Thymus (tissue), 11 donors: Measurements from ENCODE around the gene DLST. TPM values are rescaled to one million over a fixed set of nuclear protein-coding genes. Genes with fewer than 3 reads are reported as not detected.

Experiments
- DNase-seq, 9 donors: peaks; one replicate each; pipeline ENCODE4 v3.0.0-alpha.2; 2013; ENCODE audit warnings: low spot score in 9 of 9, low read depth in 6 of 9, missing footprints in 1 of 9
- H3K27ac ChIP-seq, 2 donors: one replicate each; pipeline ENCODE4 v1.5.1; 2013; ENCODE audit warnings: control low read depth in 1 of 2, low read depth in 1 of 2, low read length in 1 of 2, mild to moderate bottlenecking in 1 of 2, moderate library complexity in 1 of 2
- H3K27me3 ChIP-seq, 2 donors: one replicate each; pipeline ENCODE4 v1.5.1; 2013; ENCODE audit warnings: low read length in 1 of 2; ENCODE audit not compliant: control insufficient read depth in 2 of 2, insufficient read depth in 1 of 2
- H3K36me3 ChIP-seq, 2 donors: one replicate each; pipeline ENCODE4 v1.5.1; 2013; ENCODE audit warnings: low read length in 1 of 2, mild to moderate bottlenecking in 1 of 2, moderate library complexity in 1 of 2; ENCODE audit not compliant: control insufficient read depth in 2 of 2, insufficient read depth in 2 of 2
- H3K4me1 ChIP-seq, 2 donors: one replicate each; pipeline ENCODE4 v1.5.1; 2013; ENCODE audit warnings: low read length in 2 of 2; ENCODE audit not compliant: control insufficient read depth in 2 of 2, insufficient read depth in 2 of 2
- H3K4me3 ChIP-seq, 2 donors: one replicate each; pipeline ENCODE4 v1.5.1; 2013; ENCODE audit warnings: low read length in 2 of 2, control low read depth in 1 of 2, mild to moderate bottlenecking in 1 of 2
- H3K9me3 ChIP-seq, 2 donors: one replicate each; pipeline ENCODE4 v1.5.1; 2013; ENCODE audit warnings: low read length in 1 of 2, mild to moderate bottlenecking in 1 of 2; ENCODE audit not compliant: control insufficient read depth in 2 of 2, insufficient read depth in 1 of 2
- WGBS: extraction: QIAGEN DNeasy Blood & Tissue Kit; methylation state at CpG from one replicate; pipeline ENCODE4 v1.1.7; 2013; 5-methylcytosine and 5-hydroxymethylcytosine counted together
- polyA plus RNA-seq: library from polyadenylated mRNA; stranded (reverse); fragments of 200-250 nt; gene quantifications from one replicate; pipeline ENCODE4 v1.2.3, GENCODE V29; 2013
- total RNA-seq: library from RNA; stranded (reverse); fragments of 120-200 nt; gene quantifications from one replicate; pipeline ENCODE4 v1.2.4, GENCODE V29; 2013
- donor health status: healthy.

DLST gene
- total and polyA plus RNA-seq, 2 donors = 29.8 to 49.4 TPM

GRCh38 chr14:74886001-74886400, 4.3 kb downstream of the DLST start:
- no peak overlapping the region for H3K4me3 ChIP-seq
- WGBS = 95% methylated on average over 3 of the region's 3 CpGs
- no peak for DNase-seq
- no peak overlapping the region for H3K27ac ChIP-seq
- H3K4me1 ChIP-seq = peaks cover 19 to 23% of the 10 kb centered on the region in 2 donors
- peaks cover 29 to 53% of the 10 kb centered on the region in 2 donors for H3K36me3 ChIP-seq
- no peaks in the 10 kb centered on the region for H3K9me3 ChIP-seq
- no peaks in the 10 kb centered on the region for H3K27me3 ChIP-seq

DNA sequence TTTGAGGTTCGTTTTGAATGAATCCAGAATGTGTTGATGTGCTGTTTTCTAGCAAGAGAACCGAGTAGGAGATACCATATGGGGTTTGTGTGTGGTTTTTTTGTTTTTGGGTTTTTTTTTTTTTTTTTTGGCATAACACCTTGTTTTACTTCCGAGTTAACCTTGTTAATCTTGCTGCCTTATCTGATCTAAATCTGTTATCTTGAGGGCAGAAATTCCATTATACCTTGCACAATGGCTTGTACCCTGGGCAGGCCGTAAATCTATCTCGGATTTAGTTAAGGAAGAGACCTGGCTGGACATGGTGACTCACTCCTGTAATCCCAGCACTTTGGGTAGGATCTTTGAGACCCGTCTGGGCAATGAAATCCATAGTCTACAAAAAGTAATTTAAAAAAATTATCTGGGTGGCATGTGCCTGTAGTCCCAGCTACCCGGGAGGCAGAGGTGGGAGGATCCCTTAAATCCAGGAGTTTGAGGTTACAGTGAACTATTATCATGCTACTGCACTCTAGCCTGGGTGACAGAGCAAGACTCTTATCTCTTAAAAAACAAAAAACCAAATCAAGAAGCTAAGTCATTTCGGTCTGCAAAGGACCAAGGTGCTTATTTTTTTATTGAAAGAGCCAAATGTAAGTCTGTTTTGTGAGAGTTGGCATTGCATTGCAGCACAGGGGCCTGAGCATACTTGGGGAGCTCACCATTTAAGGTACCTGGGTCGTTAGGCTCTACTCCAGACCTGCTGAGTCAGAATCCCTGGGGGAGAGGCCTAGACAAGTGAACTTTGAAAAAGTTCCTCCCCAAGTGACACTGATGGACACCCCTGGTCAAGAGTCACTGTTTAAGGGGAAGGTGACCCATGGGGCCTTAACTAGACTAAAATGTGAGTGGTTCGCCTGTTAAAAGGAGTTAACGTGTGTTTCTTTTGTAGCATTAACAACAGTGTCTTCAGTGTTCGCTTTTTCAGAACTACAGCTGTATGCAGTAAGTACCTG, 6.7 kb downstream of the DLST start:
- 94% methylated on average over 12 of the region's 12 CpGs for WGBS
- Histone ChIP-seq H3K4me1 (peaks cover 7 to 11% of the 10 kb centered on the region in 2 donors), H3K27me3 (no peaks in the 10 kb centered on the region), H3K4me3 (no peak overlapping the region), H3K36me3 (peaks cover 46 to 77% of the 10 kb centered on the region in 2 donors), H3K9me3 (no peaks in the 10 kb centered on the region), H3K27ac (no peak overlapping the region)
- DNase-seq = no peak

- Histone ChIP-seq H3K4me3 (no peak overlapping the region), H3K27ac (no peak overlapping the region), H3K27me3 (no peaks in the 10 kb centered on the region), H3K36me3 (peaks cover 54 to 85% of the 10 kb centered on the region in 2 donors), H3K4me1 (peaks cover 0 to 3% of the 10 kb centered on the region in 2 donors), H3K9me3 (no peaks in the 10 kb centered on the region)
- DNase-seq = no peak
- WGBS = 99% methylated on average over 6 of the region's 6 CpGs
Measured at GRCh38 chr14:74890262-74890661, 8.5 kb downstream of the DLST start.

DNA sequence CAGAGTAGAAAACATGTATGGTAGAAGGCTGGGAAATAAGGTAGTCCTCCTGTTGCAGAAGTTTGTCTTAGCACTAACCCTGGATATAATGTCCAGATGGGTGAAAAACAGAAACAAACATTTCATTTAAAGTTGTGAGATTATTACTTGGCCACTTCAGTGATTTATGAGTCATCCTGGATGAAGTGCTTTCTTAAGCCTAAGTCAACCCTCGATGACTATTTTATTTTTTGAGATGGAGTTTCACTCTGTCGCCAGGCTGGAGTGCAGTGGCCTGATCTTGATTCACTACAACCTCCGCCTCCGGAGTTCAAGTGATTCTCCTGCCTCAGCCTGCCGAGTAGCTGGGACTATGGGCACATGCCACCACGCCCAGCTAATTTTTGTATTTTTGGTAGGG, 10.2 kb downstream of the DLST start:
- WGBS = 97% methylated on average over 6 of the region's 6 CpGs

GRCh38 chr14:74892745-74893144, 11.0 kb downstream of the DLST start:
- WGBS = 57% methylated on average over 5 of the region's 5 CpGs
- H3K4me3 ChIP-seq = no peak overlapping the region
- H3K27ac ChIP-seq = no peak overlapping the region
- peaks cover 67 to 94% of the 10 kb centered on the region in 2 donors for H3K36me3 ChIP-seq
- no peaks in the 10 kb centered on the region for H3K27me3 ChIP-seq
- peaks cover 0 to 3% of the 10 kb centered on the region in 2 donors for H3K4me1 ChIP-seq
- DNase-seq = no peak
- H3K9me3 ChIP-seq = no peaks in the 10 kb centered on the region

More for the DNA sequence above, 10.2 kb downstream of the DLST start:
- H3K9me3 ChIP-seq = no peaks in the 10 kb centered on the region
- H3K36me3 ChIP-seq = peaks cover 60 to 88% of the 10 kb centered on the region in 2 donors
- no peak for DNase-seq
- no peak overlapping the region for H3K27ac ChIP-seq
- H3K4me1 ChIP-seq = peaks cover 0 to 3% of the 10 kb centered on the region in 2 donors
- H3K4me3 ChIP-seq = no peak overlapping the region
- H3K27me3 ChIP-seq = no peaks in the 10 kb centered on the region

DNA sequence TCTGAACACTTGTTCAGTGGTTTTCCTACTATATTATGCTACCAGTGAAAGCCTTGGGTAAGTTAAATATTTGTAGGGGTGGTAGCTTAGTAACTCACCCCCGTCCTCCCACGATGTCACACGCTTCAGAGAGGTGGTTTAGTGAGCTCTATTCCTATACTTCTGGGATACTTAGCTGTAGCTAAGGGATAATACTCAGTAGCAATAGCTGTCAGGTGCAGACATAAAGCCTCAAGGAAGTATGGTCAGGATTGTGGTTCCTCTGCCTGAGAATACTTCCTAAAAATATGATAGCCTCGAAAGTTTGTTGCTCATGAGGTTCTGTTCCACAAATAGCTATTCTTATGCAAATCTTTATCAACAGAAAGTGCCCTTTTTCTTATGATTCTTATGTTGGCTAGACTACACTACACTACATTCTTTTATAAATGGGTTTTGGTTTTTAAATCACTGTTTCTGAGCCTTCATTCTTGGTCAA, 11.9 kb downstream of the DLST start:
- Histone ChIP-seq H3K4me1 (no peaks in the 10 kb centered on the region), H3K4me3 (no peak overlapping the region), H3K9me3 (no peaks in the 10 kb centered on the region), H3K36me3 (peaks cover 72 to 94% of the 10 kb centered on the region in 2 donors), H3K27ac (no peak overlapping the region), H3K27me3 (no peaks in the 10 kb centered on the region)
- WGBS = 40% methylated on average over 4 of the region's 4 CpGs
- DNase-seq = no peak

DNA sequence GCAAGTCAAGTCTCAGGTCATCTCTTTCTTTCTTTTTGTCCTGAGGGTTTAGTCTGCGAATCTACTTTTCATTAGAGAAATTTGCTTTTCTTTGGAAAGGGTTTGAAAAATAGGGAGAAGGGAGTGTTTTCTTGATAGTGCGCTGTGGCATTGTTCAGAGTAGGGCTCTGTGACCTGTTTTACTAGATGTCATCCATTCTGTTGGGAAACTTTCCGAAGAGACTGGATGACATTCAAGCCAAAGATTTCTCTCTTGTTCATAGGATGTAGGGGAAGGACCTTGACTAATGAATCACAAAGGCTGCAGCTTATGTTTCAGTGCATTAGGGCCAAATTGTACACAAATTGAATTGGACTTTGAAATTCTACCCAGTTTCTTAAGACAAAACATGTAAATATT, 14.7 kb downstream of the DLST start:
- Histone ChIP-seq H3K27me3 (no peaks in the 10 kb centered on the region), H3K9me3 (no peaks in the 10 kb centered on the region), H3K36me3 (peaks cover 82 to 98% of the 10 kb centered on the region in 2 donors), H3K4me1 (no peaks in the 10 kb centered on the region), H3K27ac (no peak overlapping the region), H3K4me3 (no peak overlapping the region)
- no peak for DNase-seq
- 98% methylated on average over 3 of the region's 3 CpGs for WGBS

GRCh38 chr14:74897642-74898041, 15.9 kb downstream of the DLST start:
- WGBS = 97% methylated on average over 4 of the region's 4 CpGs
- H3K4me3 ChIP-seq = no peak overlapping the region
- H3K36me3 ChIP-seq = peaks cover 85 to 98% of the 10 kb centered on the region in 2 donors
- DNase-seq = no peak
- no peaks in the 10 kb centered on the region for H3K4me1 ChIP-seq
- H3K27me3 ChIP-seq = no peaks in the 10 kb centered on the region
- H3K9me3 ChIP-seq = no peaks in the 10 kb centered on the region
- H3K27ac ChIP-seq = no peak overlapping the region

DNA sequence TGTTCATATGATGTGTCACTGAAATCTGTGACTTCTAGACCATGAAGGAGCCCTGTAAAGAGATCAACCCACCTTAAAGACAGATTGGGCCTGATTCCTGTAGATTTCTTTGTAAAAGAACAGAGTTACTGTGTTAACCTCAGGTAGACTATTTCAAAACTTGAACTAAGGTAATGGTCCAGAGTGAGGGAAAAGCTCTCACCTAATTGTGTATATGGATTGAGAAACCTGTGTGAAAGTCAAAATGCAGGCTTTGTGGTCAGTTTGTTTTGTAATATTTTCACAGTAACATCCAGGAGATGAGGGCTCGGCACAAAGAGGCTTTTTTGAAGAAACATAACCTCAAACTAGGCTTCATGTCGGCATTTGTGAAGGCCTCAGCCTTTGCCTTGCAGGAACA, 16.4 kb downstream of the DLST start:
- Histone ChIP-seq H3K4me3 (no peak overlapping the region), H3K27ac (no peak overlapping the region), H3K36me3 (peaks cover 85 to 98% of the 10 kb centered on the region in 2 donors), H3K4me1 (no peaks in the 10 kb centered on the region), H3K27me3 (no peaks in the 10 kb centered on the region), H3K9me3 (no peaks in the 10 kb centered on the region)
- no peak for DNase-seq
- 100% methylated on average over 2 of the region's 2 CpGs for WGBS
